Measurements from ENCODE around the gene UFM1.

The UFM1 gene

GRCh38 chr13:38338089-38338488 is 11.6 kb upstream of the UFM1 start:
- Histone ChIP-seq H3K27ac (ENCODE audit: low read length) (no peak overlapping the region), H3K36me3 (ENCODE audit: control insufficient read depth, insufficient read depth, low read length) (no peaks in the 10 kb centered on the region), H3K4me3 (ENCODE audit: low read length) (no peak overlapping the region), H3K27me3 (ENCODE audit: control insufficient read depth, insufficient read depth, low read length) (no peaks in the 10 kb centered on the region), H3K9me3 (ENCODE audit: control insufficient read depth, insufficient read depth, low read length) (no peaks in the 10 kb centered on the region), H3K4me1 (ENCODE audit: control insufficient read depth, insufficient read depth, low read length) (no peaks in the 10 kb centered on the region)
- no peak for DNase-seq (ENCODE audit: low read depth, low spot score)
- no CpG with 5 or more reads among the region's 2 CpGs for WGBS (ENCODE audit: insufficient coverage, insufficient read length)

- Histone ChIP-seq H3K36me3 (ENCODE audit: control insufficient read depth, insufficient read depth, low read length) (no peaks in the 10 kb centered on the region), H3K27ac (ENCODE audit: low read length) (no peak overlapping the region), H3K27me3 (ENCODE audit: control insufficient read depth, insufficient read depth, low read length) (no peaks in the 10 kb centered on the region), H3K4me1 (ENCODE audit: control insufficient read depth, insufficient read depth, low read length) (no peaks in the 10 kb centered on the region), H3K9me3 (ENCODE audit: control insufficient read depth, insufficient read depth, low read length) (no peaks in the 10 kb centered on the region), H3K4me3 (ENCODE audit: low read length) (no peak overlapping the region)
- DNase-seq (ENCODE audit: low read depth, low spot score) = no peak
- WGBS (ENCODE audit: insufficient coverage, insufficient read length) = no CpG with 5 or more reads among the region's 1 CpG
These were observed 9.0 kb upstream of the UFM1 start for GRCh38 chr13:38340624-38341023.

GRCh38 chr13:38341149-38341692 is 8.4 kb upstream of the UFM1 start:
- Histone ChIP-seq H3K27me3 (ENCODE audit: control insufficient read depth, insufficient read depth, low read length) (no peaks in the 10 kb centered on the region), H3K27ac (ENCODE audit: low read length) (no peak overlapping the region), H3K9me3 (ENCODE audit: control insufficient read depth, insufficient read depth, low read length) (no peaks in the 10 kb centered on the region), H3K4me1 (ENCODE audit: control insufficient read depth, insufficient read depth, low read length) (no peaks in the 10 kb centered on the region), H3K36me3 (ENCODE audit: control insufficient read depth, insufficient read depth, low read length) (no peaks in the 10 kb centered on the region), H3K4me3 (ENCODE audit: low read length) (no peak overlapping the region)
- no peak for DNase-seq (ENCODE audit: low read depth, low spot score)
- 100% methylated on average over 1 of the region's 3 CpGs for WGBS (ENCODE audit: insufficient coverage, insufficient read length)

GRCh38 chr13:38346764-38347163 is 2.9 kb upstream of the UFM1 start:
- no peak for DNase-seq (ENCODE audit: low read depth, low spot score)
- no peaks in the 10 kb centered on the region for H3K9me3 ChIP-seq (ENCODE audit: control insufficient read depth, insufficient read depth, low read length)
- H3K27ac ChIP-seq (ENCODE audit: low read length) = no peak overlapping the region
- H3K36me3 ChIP-seq (ENCODE audit: control insufficient read depth, insufficient read depth, low read length) = peaks cover 2% of the 10 kb centered on the region; the same call in 1 of the 2 replicates
- H3K27me3 ChIP-seq (ENCODE audit: control insufficient read depth, insufficient read depth, low read length) = no peaks in the 10 kb centered on the region
- H3K4me3 ChIP-seq (ENCODE audit: low read length) = no peak overlapping the region
- no peaks in the 10 kb centered on the region for H3K4me1 ChIP-seq (ENCODE audit: control insufficient read depth, insufficient read depth, low read length)
- no CpG with 5 or more reads among the region's 2 CpGs for WGBS (ENCODE audit: insufficient coverage, insufficient read length)

GRCh38 chr13:38348861-38349389 is 726 bp upstream of the UFM1 start:
- Histone ChIP-seq H3K4me1 (ENCODE audit: control insufficient read depth, insufficient read depth, low read length) (no peaks in the 10 kb centered on the region), H3K4me3 (ENCODE audit: low read length) (peak overlapping the region; percentile 31; the same call in 1 of the 2 replicates), H3K9me3 (ENCODE audit: control insufficient read depth, insufficient read depth, low read length) (no peaks in the 10 kb centered on the region), H3K27me3 (ENCODE audit: control insufficient read depth, insufficient read depth, low read length) (no peaks in the 10 kb centered on the region), H3K36me3 (ENCODE audit: control insufficient read depth, insufficient read depth, low read length) (peaks cover 2% of the 10 kb centered on the region; the same call in 1 of the 2 replicates), H3K27ac (ENCODE audit: low read length) (no peak overlapping the region)
- no CpG with 5 or more reads among the region's 15 CpGs for WGBS (ENCODE audit: insufficient coverage, insufficient read length)
- no peak for DNase-seq (ENCODE audit: low read depth, low spot score)

GRCh38 chr13:38350114-38350617 is 515 bp downstream of the UFM1 start:
- WGBS (ENCODE audit: insufficient coverage, insufficient read length) = no CpG with 5 or more reads among the region's 19 CpGs
- Histone ChIP-seq H3K4me3 (ENCODE audit: low read length) (peak overlapping the region; percentile 95), H3K9me3 (ENCODE audit: control insufficient read depth, insufficient read depth, low read length) (no peaks in the 10 kb centered on the region), H3K27ac (ENCODE audit: low read length) (no peak overlapping the region), H3K4me1 (ENCODE audit: control insufficient read depth, insufficient read depth, low read length) (no peaks in the 10 kb centered on the region), H3K27me3 (ENCODE audit: control insufficient read depth, insufficient read depth, low read length) (no peaks in the 10 kb centered on the region), H3K36me3 (ENCODE audit: control insufficient read depth, insufficient read depth, low read length) (peaks cover 2% of the 10 kb centered on the region; the same call in 1 of the 2 replicates)
- no peak for DNase-seq (ENCODE audit: low read depth, low spot score)

- no peak for DNase-seq (ENCODE audit: low read depth, low spot score)
- Histone ChIP-seq H3K36me3 (ENCODE audit: control insufficient read depth, insufficient read depth, low read length) (peaks cover 2% of the 10 kb centered on the region; the same call in 1 of the 2 replicates), H3K27ac (ENCODE audit: low read length) (no peak overlapping the region), H3K4me1 (ENCODE audit: control insufficient read depth, insufficient read depth, low read length) (no peaks in the 10 kb centered on the region), H3K27me3 (ENCODE audit: control insufficient read depth, insufficient read depth, low read length) (no peaks in the 10 kb centered on the region), H3K9me3 (ENCODE audit: control insufficient read depth, insufficient read depth, low read length) (no peaks in the 10 kb centered on the region), H3K4me3 (ENCODE audit: low read length) (no peak overlapping the region)
- no CpG with 5 or more reads among the region's 3 CpGs for WGBS (ENCODE audit: insufficient coverage, insufficient read length)
These were observed 6.0 kb downstream of the UFM1 start for GRCh38 chr13:38355595-38356119.

GRCh38 chr13:38358684-38359083 is 9.0 kb downstream of the UFM1 start:
- WGBS (ENCODE audit: insufficient coverage, insufficient read length) = no CpG with 5 or more reads among the region's 4 CpGs
- Histone ChIP-seq H3K27me3 (ENCODE audit: control insufficient read depth, insufficient read depth, low read length) (no peaks in the 10 kb centered on the region), H3K36me3 (ENCODE audit: control insufficient read depth, insufficient read depth, low read length) (no peaks in the 10 kb centered on the region; the same call in 1 of the 2 replicates), H3K27ac (ENCODE audit: low read length) (no peak overlapping the region), H3K4me1 (ENCODE audit: control insufficient read depth, insufficient read depth, low read length) (no peaks in the 10 kb centered on the region), H3K4me3 (ENCODE audit: low read length) (no peak overlapping the region), H3K9me3 (ENCODE audit: control insufficient read depth, insufficient read depth, low read length) (no peaks in the 10 kb centered on the region)
- no peak for DNase-seq (ENCODE audit: low read depth, low spot score)

- WGBS (ENCODE audit: insufficient coverage, insufficient read length) = no CpG with 5 or more reads among the region's 4 CpGs
- H3K27ac ChIP-seq (ENCODE audit: low read length) = no peak overlapping the region
- H3K36me3 ChIP-seq (ENCODE audit: control insufficient read depth, insufficient read depth, low read length) = no peaks in the 10 kb centered on the region
These were observed 12.1 kb downstream of the UFM1 start for GRCh38 chr13:38361542-38362262.

GRCh38 chr13:38363219-38363618 is 13.6 kb downstream of the UFM1 start:
- Histone ChIP-seq H3K4me3 (ENCODE audit: low read length) (no peak overlapping the region), H3K4me1 (ENCODE audit: control insufficient read depth, insufficient read depth, low read length) (no peaks in the 10 kb centered on the region), H3K9me3 (ENCODE audit: control insufficient read depth, insufficient read depth, low read length) (no peaks in the 10 kb centered on the region), H3K36me3 (ENCODE audit: control insufficient read depth, insufficient read depth, low read length) (no peaks in the 10 kb centered on the region), H3K27me3 (ENCODE audit: control insufficient read depth, insufficient read depth, low read length) (no peaks in the 10 kb centered on the region), H3K27ac (ENCODE audit: low read length) (no peak overlapping the region)
- no peak for DNase-seq (ENCODE audit: low read depth, low spot score)
- WGBS (ENCODE audit: insufficient coverage, insufficient read length) = no CpG with 5 or more reads among the region's 2 CpGs

More at GRCh38 chr13:38361542-38362262, 12.1 kb downstream of the UFM1 start:
- Histone ChIP-seq H3K4me1 (ENCODE audit: control insufficient read depth, insufficient read depth, low read length) (no peaks in the 10 kb centered on the region), H3K4me3 (ENCODE audit: low read length) (no peak overlapping the region), H3K9me3 (ENCODE audit: control insufficient read depth, insufficient read depth, low read length) (no peaks in the 10 kb centered on the region), H3K27me3 (ENCODE audit: control insufficient read depth, insufficient read depth, low read length) (no peaks in the 10 kb centered on the region)
- DNase-seq (ENCODE audit: low read depth, low spot score) = no peak
